HCT116 (cell line): ENCODE measurements around the gene ANKIB1.

Experiments
- CEBPB ChIP-seq: IDR thresholded peaks from 2 replicates; pipeline ENCODE4 v1.6.1; 2012; ENCODE audit warnings: low read depth
- CTCF ChIP-seq, 3 experiments: fragments of 200-600 bp in 1 of 3; sonication (generic) in 1 of 3; IDR thresholded peaks in 2 of 3; conservative IDR thresholded peaks in 1 of 3; 2 replicates each; pipeline ENCODE4 v1.5.1; 2012 to 2017; ENCODE audit warnings: low read depth in 2 of 3, low read length in 2 of 3, antibody characterized with exemption in 1 of 3, borderline replicate concordance in 1 of 3, control low read depth in 1 of 3, mild to moderate bottlenecking in 1 of 3, mixed read lengths in 1 of 3, mixed run types in 1 of 3, moderate library complexity in 1 of 3; ENCODE audit not compliant: insufficient read depth in 1 of 3
- EZH2 ChIP-seq: fragments of 200-600 bp; sonication (generic); IDR thresholded peaks from 2 replicates; pipeline ENCODE4 v1.6.1; 2017; ENCODE audit warnings: antibody characterized with exemption, mixed run types
- POLR2A ChIP-seq: IDR thresholded peaks from 2 replicates; pipeline ENCODE4 v1.7.0; 2011; ENCODE audit warnings: borderline replicate concordance; ENCODE audit not compliant: insufficient read depth, insufficient read length; ENCODE audit errors: extremely low read depth
- REST ChIP-seq: IDR thresholded peaks from 2 replicates; pipeline ENCODE4 v1.6.1; 2012; ENCODE audit warnings: low read depth
- SP1 ChIP-seq: IDR thresholded peaks from 2 replicates; pipeline ENCODE4 v1.6.1; 2012; ENCODE audit warnings: low read depth
- ZBTB33 ChIP-seq: IDR thresholded peaks from 2 replicates; pipeline ENCODE4 v1.6.1; 2011; ENCODE audit warnings: mild to moderate bottlenecking, low read length, moderate library complexity; ENCODE audit not compliant: insufficient replicate concordance; ENCODE audit errors: extremely low read depth

DNA sequence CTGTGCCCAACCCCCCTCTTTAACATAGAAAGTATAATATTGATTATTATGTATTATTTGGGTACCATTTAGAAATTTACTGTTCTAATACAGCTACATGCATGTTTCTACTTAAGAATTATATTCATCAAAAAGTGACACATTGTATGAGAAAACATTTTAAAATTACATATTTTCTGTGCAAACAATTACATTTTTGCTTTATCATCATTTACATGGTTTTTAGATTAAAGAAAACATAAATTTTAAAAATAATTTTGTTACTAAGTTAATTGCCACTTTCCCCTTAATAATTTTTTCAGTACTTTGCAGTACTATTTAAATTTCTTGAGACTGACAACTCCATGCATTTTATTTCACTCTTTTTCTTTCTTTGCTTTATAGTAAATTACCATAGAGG, 106.2 kb downstream of the ANKIB1 start:
- TF ChIP-seq CTCF (IDR thresholded peaks at IDR 0.05 in 2 of 3, conservative IDR thresholded peaks at IDR 0.05 in 1 of 3; ENCODE audit: borderline replicate concordance in 1 of 3, insufficient read depth in 1 of 3, low read depth in 2 of 3, low read length in 2 of 3) = no peak
- TF ChIP-seq EZH2 = no peak
- TF ChIP-seq REST = no peak
- no peak for TF ChIP-seq ZBTB33
- TF ChIP-seq POLR2A = no peak
- no peak for TF ChIP-seq CEBPB
- no peak for TF ChIP-seq SP1
